ENCODE data around the gene ELL2. TPM values are rescaled to one million over a fixed set of nuclear protein-coding genes. Genes with fewer than 3 reads are reported as not detected.

Gene ELL2
- total RNA-seq, 1 donor from 2014 or later, result 50.8 TPM

DNA sequence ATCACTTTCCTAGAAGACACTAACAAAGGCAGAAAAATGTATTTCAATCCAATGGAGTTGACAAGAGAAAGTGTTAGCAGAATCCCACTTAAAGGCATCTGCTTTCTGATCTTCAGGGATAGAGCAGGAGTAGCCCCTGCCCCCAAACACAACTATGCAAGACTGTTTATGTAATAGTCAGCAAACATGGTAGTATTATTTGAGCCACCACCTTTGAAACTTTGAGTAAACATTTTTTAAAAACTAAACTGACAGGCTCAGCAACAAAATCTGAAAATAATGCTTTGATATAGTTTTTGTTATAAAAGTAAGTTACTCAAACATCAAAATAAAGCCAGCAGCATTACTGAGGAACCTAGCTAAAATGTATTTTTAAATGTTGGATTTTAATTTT is 4.8 kb downstream of the ELL2 start:
- Mint-ChIP-seq H3K4me3 (ENCODE audit: unreplicated experiment) (no peak overlapping the region), H3K36me3 (ENCODE audit: unreplicated experiment) (peaks cover 15% of the 10 kb centered on the region), H3K9me3 (ENCODE audit: unreplicated experiment) (no peaks in the 10 kb centered on the region), H3K4me1 (ENCODE audit: unreplicated experiment) (peaks cover 71% of the 10 kb centered on the region), H3K27ac (ENCODE audit: unreplicated experiment) (peak overlapping the region; percentile 9), H3K27me3 (ENCODE audit: unreplicated experiment) (no peaks in the 10 kb centered on the region)
- no peak for DNase-seq (ENCODE audit: extremely low spot score, unreplicated experiment)
- TF ChIP-seq, protein P1, sequence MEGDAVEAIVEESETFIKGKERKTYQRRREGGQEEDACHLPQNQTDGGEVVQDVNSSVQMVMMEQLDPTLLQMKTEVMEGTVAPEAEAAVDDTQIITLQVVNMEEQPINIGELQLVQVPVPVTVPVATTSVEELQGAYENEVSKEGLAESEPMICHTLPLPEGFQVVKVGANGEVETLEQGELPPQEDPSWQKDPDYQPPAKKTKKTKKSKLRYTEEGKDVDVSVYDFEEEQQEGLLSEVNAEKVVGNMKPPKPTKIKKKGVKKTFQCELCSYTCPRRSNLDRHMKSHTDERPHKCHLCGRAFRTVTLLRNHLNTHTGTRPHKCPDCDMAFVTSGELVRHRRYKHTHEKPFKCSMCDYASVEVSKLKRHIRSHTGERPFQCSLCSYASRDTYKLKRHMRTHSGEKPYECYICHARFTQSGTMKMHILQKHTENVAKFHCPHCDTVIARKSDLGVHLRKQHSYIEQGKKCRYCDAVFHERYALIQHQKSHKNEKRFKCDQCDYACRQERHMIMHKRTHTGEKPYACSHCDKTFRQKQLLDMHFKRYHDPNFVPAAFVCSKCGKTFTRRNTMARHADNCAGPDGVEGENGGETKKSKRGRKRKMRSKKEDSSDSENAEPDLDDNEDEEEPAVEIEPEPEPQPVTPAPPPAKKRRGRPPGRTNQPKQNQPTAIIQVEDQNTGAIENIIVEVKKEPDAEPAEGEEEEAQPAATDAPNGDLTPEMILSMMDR (IDR thresholded peaks at IDR 0.05), result no peak

DNA sequence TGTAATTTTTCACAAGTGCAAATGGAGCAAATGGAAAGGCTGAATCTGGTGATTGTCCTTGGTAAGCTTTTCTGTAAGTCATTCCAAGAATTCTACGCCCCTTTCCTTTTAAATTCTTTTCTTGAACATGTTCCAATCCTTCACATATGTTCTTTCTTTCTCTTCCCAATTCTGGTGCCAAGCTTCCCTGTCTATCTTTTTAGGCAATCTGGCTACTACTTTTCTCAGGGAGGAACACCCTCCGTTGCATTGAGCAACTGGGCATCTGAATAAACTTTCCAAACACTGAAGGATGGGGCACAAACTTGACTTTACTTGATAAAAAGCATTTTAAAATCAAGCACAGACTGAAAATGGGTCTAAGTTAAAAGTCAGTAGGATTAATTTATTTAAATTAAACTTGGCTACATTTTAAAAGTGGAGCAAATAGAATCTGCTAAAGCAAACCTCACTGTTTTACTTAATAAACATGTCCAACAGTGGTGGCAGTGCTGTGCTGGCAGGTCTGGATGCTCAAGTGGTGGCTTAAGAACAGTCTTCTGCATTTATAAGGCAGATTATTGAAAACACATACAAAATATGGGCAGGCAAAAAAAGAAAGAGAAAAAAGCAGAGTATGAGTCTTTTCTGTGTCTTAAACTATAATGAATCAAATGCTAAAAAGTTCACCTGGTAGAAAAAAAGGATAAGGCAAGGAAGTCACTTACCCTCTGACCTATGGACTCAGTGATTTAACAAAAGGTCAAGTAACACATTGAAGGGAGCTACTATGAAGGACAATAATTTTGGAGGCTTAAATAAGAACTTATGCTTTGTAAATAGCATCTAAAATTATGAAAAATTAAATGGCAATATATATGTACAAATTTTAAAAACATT is 5.4 kb downstream of the ELL2 start:
- H3K27me3 Mint-ChIP-seq (ENCODE audit: unreplicated experiment), result no peaks in the 10 kb centered on the region
- peaks cover 74% of the 10 kb centered on the region for H3K4me1 Mint-ChIP-seq (ENCODE audit: unreplicated experiment)
- TF ChIP-seq, protein P1 (IDR thresholded peaks at IDR 0.05), result no peak
- peaks cover 22% of the 10 kb centered on the region for H3K36me3 Mint-ChIP-seq (ENCODE audit: unreplicated experiment)
- no peak overlapping the region for H3K4me3 Mint-ChIP-seq (ENCODE audit: unreplicated experiment)
- H3K9me3 Mint-ChIP-seq (ENCODE audit: unreplicated experiment), result peaks cover 6% of the 10 kb centered on the region
- peak overlapping the region; percentile 42 for H3K27ac Mint-ChIP-seq (ENCODE audit: unreplicated experiment)
- no peak for DNase-seq (ENCODE audit: extremely low spot score, unreplicated experiment)

DNA sequence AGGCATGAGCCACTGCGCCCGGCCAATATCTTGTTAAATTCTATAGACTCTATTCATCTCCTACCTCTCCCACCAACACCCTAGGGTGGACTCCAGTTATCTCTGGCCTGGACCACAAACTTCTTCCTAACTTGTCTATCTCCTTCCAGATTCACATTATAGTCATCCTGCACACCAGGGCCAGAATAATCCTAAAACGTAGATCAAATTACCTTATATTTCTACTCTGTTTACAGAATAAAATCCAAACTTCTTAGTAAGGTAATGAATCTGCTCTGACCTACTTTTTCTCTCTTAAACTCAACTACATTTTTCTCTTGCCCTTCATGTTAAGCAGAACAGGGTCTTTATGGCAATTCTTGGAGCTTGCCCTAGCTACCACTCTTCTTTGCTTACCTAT is 6.9 kb downstream of the ELL2 start:
- peaks cover 6% of the 10 kb centered on the region for H3K9me3 Mint-ChIP-seq (ENCODE audit: unreplicated experiment)
- H3K27me3 Mint-ChIP-seq (ENCODE audit: unreplicated experiment), result no peaks in the 10 kb centered on the region
- TF ChIP-seq, protein P1 (IDR thresholded peaks at IDR 0.05), result no peak
- DNase-seq (ENCODE audit: extremely low spot score, unreplicated experiment), result no peak
- peak overlapping the region; percentile 11 for H3K4me3 Mint-ChIP-seq (ENCODE audit: unreplicated experiment)
- peaks cover 78% of the 10 kb centered on the region for H3K4me1 Mint-ChIP-seq (ENCODE audit: unreplicated experiment)
- peak overlapping the region; percentile 27 for H3K27ac Mint-ChIP-seq (ENCODE audit: unreplicated experiment)
- peaks cover 20% of the 10 kb centered on the region for H3K36me3 Mint-ChIP-seq (ENCODE audit: unreplicated experiment)

DNA sequence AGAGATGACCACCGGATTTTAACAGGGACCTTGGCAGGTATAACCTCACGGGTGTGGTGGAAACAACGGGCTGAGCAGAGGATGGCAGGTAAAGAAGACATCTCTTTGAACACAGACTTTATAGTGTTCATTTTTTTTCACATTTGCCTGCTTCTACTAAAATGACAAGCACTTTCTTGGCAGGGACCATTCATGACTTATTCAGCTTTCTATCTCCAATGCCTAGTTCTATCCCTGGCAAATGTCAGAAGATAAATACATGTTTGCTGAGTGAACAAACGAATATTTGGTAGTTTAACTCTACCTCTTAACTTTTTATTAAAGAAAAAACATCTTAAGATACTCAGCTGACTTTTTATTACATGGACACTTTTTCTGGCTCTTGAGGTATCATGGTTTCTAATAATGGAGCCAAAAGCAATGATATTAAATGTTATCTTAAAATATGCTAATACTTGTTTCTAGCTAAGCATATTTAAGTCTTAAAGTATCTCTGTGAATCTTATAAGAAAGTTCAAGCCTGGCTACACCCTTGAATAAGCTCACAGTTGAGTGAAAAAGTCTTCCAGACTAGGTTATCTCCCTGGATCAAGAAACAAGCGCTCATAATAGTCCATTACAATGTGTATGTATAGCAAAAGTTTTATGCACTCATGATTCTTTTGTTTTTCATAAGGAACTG is 8.5 kb downstream of the ELL2 start:
- no peaks in the 10 kb centered on the region for H3K27me3 Mint-ChIP-seq (ENCODE audit: unreplicated experiment)
- DNase-seq (ENCODE audit: extremely low spot score, unreplicated experiment), result no peak
- H3K36me3 Mint-ChIP-seq (ENCODE audit: unreplicated experiment), result peaks cover 20% of the 10 kb centered on the region
- TF ChIP-seq, protein P1 (IDR thresholded peaks at IDR 0.05), result no peak
- peaks cover 75% of the 10 kb centered on the region for H3K4me1 Mint-ChIP-seq (ENCODE audit: unreplicated experiment)
- no peak overlapping the region for H3K4me3 Mint-ChIP-seq (ENCODE audit: unreplicated experiment)
- no peak overlapping the region for H3K27ac Mint-ChIP-seq (ENCODE audit: unreplicated experiment)
- peaks cover 6% of the 10 kb centered on the region for H3K9me3 Mint-ChIP-seq (ENCODE audit: unreplicated experiment)

DNA sequence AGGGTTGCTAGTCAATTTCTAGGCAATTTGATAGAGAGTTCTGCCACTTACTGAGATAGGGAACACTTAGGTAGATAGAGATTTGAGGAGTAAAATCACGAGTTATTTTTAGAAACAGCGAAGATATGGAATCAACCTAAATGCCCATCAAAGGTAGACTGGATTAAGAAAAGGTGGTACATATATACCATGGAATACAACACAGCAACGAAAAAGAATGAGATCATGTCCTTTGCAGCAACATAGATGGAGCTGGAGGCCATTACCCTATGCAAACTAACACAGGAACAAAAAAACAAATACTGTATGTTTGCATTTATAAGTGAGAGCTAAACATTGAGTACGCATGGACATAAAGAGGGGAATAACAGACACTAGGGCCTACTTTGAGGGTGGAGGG is 9.7 kb downstream of the ELL2 start:
- TF ChIP-seq, protein P1 (IDR thresholded peaks at IDR 0.05), result no peak
- H3K9me3 Mint-ChIP-seq (ENCODE audit: unreplicated experiment), result peaks cover 6% of the 10 kb centered on the region
- peaks cover 21% of the 10 kb centered on the region for H3K36me3 Mint-ChIP-seq (ENCODE audit: unreplicated experiment)

More for the DNA sequence above, 9.7 kb downstream of the ELL2 start:
- DNase-seq (ENCODE audit: extremely low spot score, unreplicated experiment), result no peak
- Mint-ChIP-seq H3K27ac (ENCODE audit: unreplicated experiment) (no peak overlapping the region), H3K27me3 (ENCODE audit: unreplicated experiment) (no peaks in the 10 kb centered on the region), H3K4me1 (ENCODE audit: unreplicated experiment) (peaks cover 69% of the 10 kb centered on the region), H3K4me3 (ENCODE audit: unreplicated experiment) (no peak overlapping the region)

Data from osteocyte (in vitro differentiated cells).